ENCODE data around the gene ESYT2.

Gene ESYT2

GRCh38 chr7:158779061-158780000, 50.0 kb downstream of the ESYT2 start:
- DNase-seq (ENCODE audit: low read depth): no peak
- H3K4me3 ChIP-seq (ENCODE audit: low read depth, low read length): no peak overlapping the region

GRCh38 chr7:158778471-158778870, 50.8 kb downstream of the ESYT2 start:
- H3K4me3 ChIP-seq (ENCODE audit: low read depth, low read length): no peak overlapping the region
- no peak for DNase-seq (ENCODE audit: low read depth)

- DNase-seq (ENCODE audit: low read depth): no peak
- no peak overlapping the region for H3K4me3 ChIP-seq (ENCODE audit: low read depth, low read length)
These were observed 51.5 kb downstream of the ESYT2 start for GRCh38 chr7:158777793-158778192.

- DNase-seq (ENCODE audit: low read depth): no peak
- no peak overlapping the region for H3K4me3 ChIP-seq (ENCODE audit: low read depth, low read length)
These were observed 52.8 kb downstream of the ESYT2 start for GRCh38 chr7:158776474-158776873.

- no peak overlapping the region for H3K4me3 ChIP-seq (ENCODE audit: low read depth, low read length)
- DNase-seq (ENCODE audit: low read depth): no peak
These were observed 54.4 kb downstream of the ESYT2 start for GRCh38 chr7:158774952-158775351.

GRCh38 chr7:158772916-158773315, 56.4 kb downstream of the ESYT2 start:
- DNase-seq (ENCODE audit: low read depth): no peak
- H3K4me3 ChIP-seq (ENCODE audit: low read depth, low read length): no peak overlapping the region

- no peak for DNase-seq (ENCODE audit: low read depth)
- H3K4me3 ChIP-seq (ENCODE audit: low read depth, low read length): no peak overlapping the region
These were observed 58.0 kb downstream of the ESYT2 start for GRCh38 chr7:158771213-158771834.

- no peak overlapping the region for H3K4me3 ChIP-seq (ENCODE audit: low read depth, low read length)
- no peak for DNase-seq (ENCODE audit: low read depth)
These were observed 61.6 kb downstream of the ESYT2 start for GRCh38 chr7:158767707-158768106.

GRCh38 chr7:158766570-158767281, 62.6 kb downstream of the ESYT2 start:
- DNase-seq (ENCODE audit: low read depth): no peak
- H3K4me3 ChIP-seq (ENCODE audit: low read depth, low read length): no peak overlapping the region

GRCh38 chr7:158765020-158765419, 64.3 kb downstream of the ESYT2 start:
- no peak for DNase-seq (ENCODE audit: low read depth)
- H3K4me3 ChIP-seq (ENCODE audit: low read depth, low read length): no peak overlapping the region

GRCh38 chr7:158763454-158764033, 65.8 kb downstream of the ESYT2 start:
- DNase-seq (ENCODE audit: low read depth): no peak
- H3K4me3 ChIP-seq (ENCODE audit: low read depth, low read length): no peak overlapping the region

- DNase-seq (ENCODE audit: low read depth): no peak
- no peak overlapping the region for H3K4me3 ChIP-seq (ENCODE audit: low read depth, low read length)
These were observed 67.4 kb downstream of the ESYT2 start for GRCh38 chr7:158761945-158762344.

GRCh38 chr7:158760936-158761335, 68.4 kb downstream of the ESYT2 start:
- H3K4me3 ChIP-seq (ENCODE audit: low read depth, low read length): no peak overlapping the region
- DNase-seq (ENCODE audit: low read depth): no peak

GRCh38 chr7:158760445-158760764, 68.9 kb downstream of the ESYT2 start:
- no peak for DNase-seq (ENCODE audit: low read depth)
- no peak overlapping the region for H3K4me3 ChIP-seq (ENCODE audit: low read depth, low read length)

- no peak overlapping the region for H3K4me3 ChIP-seq (ENCODE audit: low read depth, low read length)
- no peak for DNase-seq (ENCODE audit: low read depth)
These were observed 69.4 kb downstream of the ESYT2 start for GRCh38 chr7:158759749-158760444.

- DNase-seq (ENCODE audit: low read depth): no peak
- no peak overlapping the region for H3K4me3 ChIP-seq (ENCODE audit: low read depth, low read length)
These were observed 70.1 kb downstream of the ESYT2 start for GRCh38 chr7:158759245-158759614.

GRCh38 chr7:158758586-158759244, 70.6 kb downstream of the ESYT2 start:
- H3K4me3 ChIP-seq (ENCODE audit: low read depth, low read length): no peak overlapping the region
- DNase-seq (ENCODE audit: low read depth): no peak

GRCh38 chr7:158757404-158757989, 71.8 kb downstream of the ESYT2 start:
- H3K4me3 ChIP-seq (ENCODE audit: low read depth, low read length): no peak overlapping the region
- DNase-seq (ENCODE audit: low read depth): no peak
